GM12878 (cell line): ENCODE data around the gene LAMA2. TPM values are rescaled to one million over a fixed set of nuclear protein-coding genes. Genes with fewer than 3 reads are reported as not detected.

Experiments used
- ATAC-seq: fragments of 200-7000 bp; cut with Tn5 transposase; 3 replicates; pipeline ENCODE4 v1.9.1; 2020; ENCODE audit warnings: mild to moderate bottlenecking, moderate library complexity
- BruUV-seq: library from RNA; stranded (reverse); fragments of 400-500 nt; replicated peaks from 2 replicates; lab custom pipeline; 2021; lab: Mats Ljungman, UMichigan
- CTCF ChIA-PET: fragments of 300-600 bp; sonication (Branson Sonifier 250); formaldehyde crosslinking; extraction: SDS; loops from one replicate; lab custom pipeline; 2021; ENCODE audit warnings: inconsistent platforms; lab: Yijun Ruan, JAX
- POLR2A ChIA-PET: fragments of 350-600 bp; formaldehyde crosslinking; extraction: SDS; loops from one replicate; lab custom pipeline; 2021; ENCODE audit warnings: inconsistent platforms; lab: Charles Lee
- RAD21 ChIA-PET: fragments of 300-600 bp; sonication (Branson Sonifier 250); formaldehyde crosslinking; loops from one replicate; lab custom pipeline; 2023; ENCODE audit warnings: antibody characterized with exemption; ENCODE audit not compliant: unreplicated experiment; lab: Charles Lee
- SMC1A ChIA-PET: fragments of 300-600 bp; sonication (Branson Sonifier 250); formaldehyde crosslinking; loops from one replicate; lab custom pipeline; 2023; ENCODE audit not compliant: unreplicated experiment, uncharacterized antibody; lab: Charles Lee
- DNase-seq: peaks from one replicate; pipeline ENCODE4 v3.0.0-alpha.2; 2011; ENCODE audit warnings: low read depth, low spot score
- FAIRE-seq: peaks from 3 replicates; lab custom pipeline; 2011; peaks lifted over from hg19 to GRCh38; lab: Jason Lieb, UNC
- H2AFZ ChIP-seq: 2 replicates; pipeline ENCODE4 v1.6.0; 2011; ENCODE audit warnings: low read depth, low read length, control low read depth; ENCODE audit not compliant: control insufficient read depth
- H3K27ac ChIP-seq: 2 replicates; pipeline ENCODE4 v1.5.1; 2011; ENCODE audit warnings: control low read depth; ENCODE audit not compliant: control insufficient read depth, insufficient read depth
- H3K27me3 ChIP-seq, 2 experiments: replicated peaks in 1 of 2; 2 replicates each; pipeline versions ENCODE4 v1.6.0 to v1.6.1; 2011; ENCODE audit warnings: low read length in 1 of 2; ENCODE audit not compliant: control insufficient read depth in 2 of 2, insufficient read depth in 2 of 2
- H3K36me3 ChIP-seq, 2 experiments: 2 replicates each; pipeline ENCODE4 v1.5.1; 2011; ENCODE audit warnings: low read length in 1 of 2; ENCODE audit not compliant: control insufficient read depth in 2 of 2, insufficient read depth in 2 of 2
- H3K4me1 ChIP-seq: 2 replicates; pipeline ENCODE4 v1.6.1; 2011; ENCODE audit warnings: mild to moderate bottlenecking, low read length, moderate library complexity, mixed read lengths; ENCODE audit not compliant: control insufficient read depth, insufficient read depth
- H3K4me2 ChIP-seq: 2 replicates; pipeline ENCODE4 v1.6.0; 2011; ENCODE audit warnings: control low read depth; ENCODE audit not compliant: control insufficient read depth, insufficient read depth
- H3K4me3 ChIP-seq: fragments of 200-600 bp; sonication (generic); 2 replicates; pipeline ENCODE4 v1.5.1; 2016
- H3K79me2 ChIP-seq: 2 replicates; pipeline ENCODE4 v1.6.0; 2011; ENCODE audit warnings: low read length; ENCODE audit not compliant: control insufficient read depth, insufficient read depth
- H3K9ac ChIP-seq: 2 replicates; pipeline ENCODE4 v1.8.0; 2011; ENCODE audit warnings: low read length, control low read depth, mixed read lengths; ENCODE audit not compliant: control insufficient read depth, insufficient read depth
- H3K9me3 ChIP-seq: replicated peaks from 3 replicates; pipeline ENCODE4 v1.5.1; 2011; ENCODE audit warnings: mild to moderate bottlenecking, low read length; ENCODE audit not compliant: control insufficient read depth, insufficient read depth
- H4K20me1 ChIP-seq: 2 replicates; pipeline ENCODE4 v1.6.0; 2011; ENCODE audit not compliant: control insufficient read depth, insufficient read depth
- ATF7 ChIP-seq: fragments of 450-650 bp; IDR thresholded peaks from 2 replicates; pipeline ENCODE4 v1.6.1; 2016; ENCODE audit warnings: low read depth, mild to moderate bottlenecking
- E2F4 ChIP-seq: IDR thresholded peaks from 2 replicates; pipeline ENCODE4 v1.6.1; 2012; ENCODE audit warnings: low read depth, low read length, improper control_type of control experiment
- ELK1 ChIP-seq: IDR thresholded peaks from 2 replicates; pipeline ENCODE4 v1.6.1; 2012; ENCODE audit warnings: low read depth, low read length, improper control_type of control experiment
- JUND ChIP-seq: IDR thresholded peaks from 2 replicates; pipeline ENCODE4 v1.6.1; 2012; ENCODE audit warnings: low read depth, mild to moderate bottlenecking, low read length, improper control_type of control experiment, moderate library complexity
- SPI1 ChIP-seq: IDR thresholded peaks from 2 replicates; pipeline ENCODE4 v1.6.1; 2011; ENCODE audit warnings: low read depth, mild to moderate bottlenecking, low read length, moderate library complexity, borderline replicate concordance; ENCODE audit not compliant: insufficient read depth
- TCF12 ChIP-seq: IDR thresholded peaks from 2 replicates; pipeline ENCODE4 v1.6.1; 2011; ENCODE audit warnings: low read depth, mild to moderate bottlenecking, low read length
- TCF3 ChIP-seq: IDR thresholded peaks from 2 replicates; pipeline ENCODE4 v1.6.1; 2012; ENCODE audit warnings: low read depth, mild to moderate bottlenecking, low read length, borderline replicate concordance; ENCODE audit not compliant: insufficient read depth
- YY1 ChIP-seq: IDR thresholded peaks from 2 replicates; pipeline ENCODE4 v1.6.1; 2011; ENCODE audit warnings: low read depth, mild to moderate bottlenecking, low read length
- ZBTB40 ChIP-seq: fragments of 450-650 bp; IDR thresholded peaks from 2 replicates; pipeline ENCODE4 v1.6.1; 2016; ENCODE audit warnings: mild to moderate bottlenecking, moderate library complexity, borderline replicate concordance
- WGBS: methylation state at CpG from one replicate; pipeline ENCODE4 v1.1.6; 2016; ENCODE audit warnings: low lambda C conversion rate; ENCODE audit not compliant: insufficient replicate concordance, insufficient coverage; ENCODE audit errors: missing lambda C conversion rate; 5-methylcytosine and 5-hydroxymethylcytosine counted together
- in situ Hi-C: fragments of 300-500 bp; cut with MboI; formaldehyde crosslinking; loops from 9 replicates; pipeline ENCODE4 v1.14.3; 2018; ENCODE audit warnings: mixed read lengths
- intact Hi-C: fragments of 100-400 bp; cut with micrococcal nuclease; formaldehyde crosslinking; loops from one replicate; pipeline ENCODE4 v1.14.2; 2022; ENCODE audit not compliant: unreplicated experiment
- polyA plus RNA-seq, 11 experiments: library from polyadenylated mRNA; depleted of rRNA in 4 of 11; unstranded in 6 of 11; stranded (reverse) in 5 of 11; fragments of >200 nt; fragmentation: Nextera tagmentation in 4 of 11; fragmentation: Illumina TruSeq in 1 of 11; extraction: Ambion mirVana in 4 of 11; extraction: Trizol in 1 of 11; gene quantifications; 1 replicate in 1 of 11; 2 replicates in 10 of 11; pipeline versions ENCODE4 v1.2.1 to v1.2.3, GENCODE V29; 2011 to 2016; ENCODE audit warnings: inconsistent platforms in 2 of 11, missing spikeins in 2 of 11, low read depth in 1 of 11
- total RNA-seq, 4 experiments: library from RNA; depleted of rRNA in 3 of 4; stranded (reverse); fragments of >200 nt in 3 of 4; fragmentation: Illumina TruSeq in 1 of 4; extraction: Trizol in 1 of 4; gene quantifications; 2 replicates each; pipeline versions ENCODE4 v1.2.1 to v1.2.3, GENCODE V29; 2013 to 2021
- TF ChIP-seq, protein P1 (sequence below): fragments of 150-350 bp; IDR thresholded peaks from 2 replicates; pipeline ENCODE4 v1.6.1; 2016; ENCODE audit warnings: low read depth, low read length

The LAMA2 gene
- total and polyA plus RNA-seq, 10 of the 15 experiments (the other 5 are each of a cell fraction or from before 2014, with no cell fraction given): 0.04 to 2.0 (median 0.37) TPM; not detected in 1

- no peak for TF ChIP-seq E2F4
Measured at GRCh38 chr6:129287231-129288177, 404.6 kb downstream of the LAMA2 start (continued).

GRCh38 chr6:129289442-129289841, 406.5 kb downstream of the LAMA2 start:
- no TSS peak for BruUV-seq
- H3K36me3 ChIP-seq: no peaks in the 10 kb centered on the region
- FAIRE-seq (no peak), DNase-seq (no peak), ATAC-seq (no peak)
- H3K79me2 ChIP-seq: no peaks in the 10 kb centered on the region
- ChIA-PET POLR2A (no interaction called here), RAD21 (no interaction called here), SMC1A (no interaction called here), CTCF (no interaction called here)
- H3K9me3 ChIP-seq: no peaks in the 10 kb centered on the region
- H2AFZ ChIP-seq: no peak overlapping the region
- TF ChIP-seq JUND (no peak), ATF7 (no peak), SPI1 (no peak), TCF12 (no peak), ZBTB40 (no peak), ELK1 (no peak), YY1 (no peak), TCF3 (no peak)
- TF ChIP-seq, protein P1, sequence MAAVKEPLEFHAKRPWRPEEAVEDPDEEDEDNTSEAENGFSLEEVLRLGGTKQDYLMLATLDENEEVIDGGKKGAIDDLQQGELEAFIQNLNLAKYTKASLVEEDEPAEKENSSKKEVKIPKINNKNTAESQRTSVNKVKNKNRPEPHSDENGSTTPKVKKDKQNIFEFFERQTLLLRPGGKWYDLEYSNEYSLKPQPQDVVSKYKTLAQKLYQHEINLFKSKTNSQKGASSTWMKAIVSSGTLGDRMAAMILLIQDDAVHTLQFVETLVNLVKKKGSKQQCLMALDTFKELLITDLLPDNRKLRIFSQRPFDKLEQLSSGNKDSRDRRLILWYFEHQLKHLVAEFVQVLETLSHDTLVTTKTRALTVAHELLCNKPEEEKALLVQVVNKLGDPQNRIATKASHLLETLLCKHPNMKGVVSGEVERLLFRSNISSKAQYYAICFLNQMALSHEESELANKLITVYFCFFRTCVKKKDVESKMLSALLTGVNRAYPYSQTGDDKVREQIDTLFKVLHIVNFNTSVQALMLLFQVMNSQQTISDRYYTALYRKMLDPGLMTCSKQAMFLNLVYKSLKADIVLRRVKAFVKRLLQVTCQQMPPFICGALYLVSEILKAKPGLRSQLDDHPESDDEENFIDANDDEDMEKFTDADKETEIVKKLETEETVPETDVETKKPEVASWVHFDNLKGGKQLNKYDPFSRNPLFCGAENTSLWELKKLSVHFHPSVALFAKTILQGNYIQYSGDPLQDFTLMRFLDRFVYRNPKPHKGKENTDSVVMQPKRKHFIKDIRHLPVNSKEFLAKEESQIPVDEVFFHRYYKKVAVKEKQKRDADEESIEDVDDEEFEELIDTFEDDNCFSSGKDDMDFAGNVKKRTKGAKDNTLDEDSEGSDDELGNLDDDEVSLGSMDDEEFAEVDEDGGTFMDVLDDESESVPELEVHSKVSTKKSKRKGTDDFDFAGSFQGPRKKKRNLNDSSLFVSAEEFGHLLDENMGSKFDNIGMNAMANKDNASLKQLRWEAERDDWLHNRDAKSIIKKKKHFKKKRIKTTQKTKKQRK: no peak
- H3K4me1 ChIP-seq: no peaks in the 10 kb centered on the region
- H3K27me3 ChIP-seq: no peaks in the 10 kb centered on the region
- H3K4me3 ChIP-seq: no peak overlapping the region
- H4K20me1 ChIP-seq: no peaks in the 10 kb centered on the region
- H3K27ac ChIP-seq: no peak overlapping the region
- no peak overlapping the region for H3K4me2 ChIP-seq
- in situ Hi-C loops: no loop called here
- intact Hi-C loops: no loop called here
- WGBS: 50% methylated on average over 1 of the region's 1 CpG
- H3K9ac ChIP-seq: no peak overlapping the region
